ENCODE measurements around the gene AGRN. TPM values are rescaled to one million over a fixed set of nuclear protein-coding genes. Genes with fewer than 3 reads are reported as not detected.

Gene AGRN
- total RNA-seq: 13.0 TPM
- long read RNA-seq, partial matches to known transcripts: 25 of 29 reads
- long read RNA-seq, other reads (novel, unspliced or antisense): 4 of 29 reads

DNA sequence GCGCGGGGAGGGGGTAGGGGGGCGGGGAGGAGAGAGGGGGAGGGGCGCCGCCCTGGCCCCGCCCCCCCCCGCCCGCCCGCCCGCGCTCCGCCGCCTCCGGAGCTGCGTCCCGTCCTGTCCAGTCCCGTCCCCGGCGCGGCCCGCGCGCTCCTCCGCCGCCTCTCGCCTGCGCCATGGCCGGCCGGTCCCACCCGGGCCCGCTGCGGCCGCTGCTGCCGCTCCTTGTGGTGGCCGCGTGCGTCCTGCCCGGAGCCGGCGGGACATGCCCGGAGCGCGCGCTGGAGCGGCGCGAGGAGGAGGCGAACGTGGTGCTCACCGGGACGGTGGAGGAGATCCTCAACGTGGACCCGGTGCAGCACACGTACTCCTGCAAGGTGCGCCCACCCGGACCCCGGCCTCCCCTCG lies at the start of gene AGRN:
AGRN (plus strand) TSS at position 121 of the 405 bp plus-strand sequence; CDS start at position 174, 53 bp downstream.
- no peak for DNase-seq
- Histone ChIP-seq H3K9me3 (replicated peaks) (no peaks in the 10 kb centered on the region), H3K4me3 (peak within 1 kb of the TSS; percentile 89), H3K27ac (replicated peaks) (peak within 1 kb of the TSS; percentile 96), H3K4me1 (peaks cover 54% of the 10 kb centered on the region), H3K27me3 (ENCODE audit: low read depth) (no peaks in the 10 kb centered on the region), H3K36me3 (no peaks in the 10 kb centered on the region)
- intact Hi-C loops (cut with micrococcal nuclease): no loop called here
- TF ChIP-seq, protein P1, sequence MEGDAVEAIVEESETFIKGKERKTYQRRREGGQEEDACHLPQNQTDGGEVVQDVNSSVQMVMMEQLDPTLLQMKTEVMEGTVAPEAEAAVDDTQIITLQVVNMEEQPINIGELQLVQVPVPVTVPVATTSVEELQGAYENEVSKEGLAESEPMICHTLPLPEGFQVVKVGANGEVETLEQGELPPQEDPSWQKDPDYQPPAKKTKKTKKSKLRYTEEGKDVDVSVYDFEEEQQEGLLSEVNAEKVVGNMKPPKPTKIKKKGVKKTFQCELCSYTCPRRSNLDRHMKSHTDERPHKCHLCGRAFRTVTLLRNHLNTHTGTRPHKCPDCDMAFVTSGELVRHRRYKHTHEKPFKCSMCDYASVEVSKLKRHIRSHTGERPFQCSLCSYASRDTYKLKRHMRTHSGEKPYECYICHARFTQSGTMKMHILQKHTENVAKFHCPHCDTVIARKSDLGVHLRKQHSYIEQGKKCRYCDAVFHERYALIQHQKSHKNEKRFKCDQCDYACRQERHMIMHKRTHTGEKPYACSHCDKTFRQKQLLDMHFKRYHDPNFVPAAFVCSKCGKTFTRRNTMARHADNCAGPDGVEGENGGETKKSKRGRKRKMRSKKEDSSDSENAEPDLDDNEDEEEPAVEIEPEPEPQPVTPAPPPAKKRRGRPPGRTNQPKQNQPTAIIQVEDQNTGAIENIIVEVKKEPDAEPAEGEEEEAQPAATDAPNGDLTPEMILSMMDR (IDR thresholded peaks at IDR 0.05; ENCODE audit: borderline replicate concordance): no peak

- Histone ChIP-seq H3K4me1 (peaks cover 18% of the 10 kb centered on the region), H3K36me3 (no peaks in the 10 kb centered on the region), H3K9me3 (replicated peaks) (no peaks in the 10 kb centered on the region), H3K27me3 (ENCODE audit: low read depth) (peaks cover 81% of the 10 kb centered on the region), H3K4me3 (no peak overlapping the region), H3K27ac (replicated peaks) (no peak overlapping the region)
- intact Hi-C loops (cut with micrococcal nuclease): no loop called here
- DNase-seq: no peak
- TF ChIP-seq, protein P1 (IDR thresholded peaks at IDR 0.05; ENCODE audit: borderline replicate concordance): no peak
Measured at GRCh38 chr1:970242-970972, 49.5 kb upstream of the AGRN start.

- no peak for DNase-seq
- peaks cover 89% of the 10 kb centered on the region for H3K27me3 ChIP-seq (ENCODE audit: low read depth)
- H3K4me3 ChIP-seq: no peak overlapping the region
- H3K9me3 ChIP-seq (replicated peaks): no peaks in the 10 kb centered on the region
- H3K36me3 ChIP-seq: no peaks in the 10 kb centered on the region
- intact Hi-C loops (cut with micrococcal nuclease): no loop called here
- TF ChIP-seq, protein P1 (IDR thresholded peaks at IDR 0.05; ENCODE audit: borderline replicate concordance): no peak
- H3K4me1 ChIP-seq: peaks cover 17% of the 10 kb centered on the region
- no peak overlapping the region for H3K27ac ChIP-seq (replicated peaks)
Measured at GRCh38 chr1:970973-971730, 48.8 kb upstream of the AGRN start.

DNA sequence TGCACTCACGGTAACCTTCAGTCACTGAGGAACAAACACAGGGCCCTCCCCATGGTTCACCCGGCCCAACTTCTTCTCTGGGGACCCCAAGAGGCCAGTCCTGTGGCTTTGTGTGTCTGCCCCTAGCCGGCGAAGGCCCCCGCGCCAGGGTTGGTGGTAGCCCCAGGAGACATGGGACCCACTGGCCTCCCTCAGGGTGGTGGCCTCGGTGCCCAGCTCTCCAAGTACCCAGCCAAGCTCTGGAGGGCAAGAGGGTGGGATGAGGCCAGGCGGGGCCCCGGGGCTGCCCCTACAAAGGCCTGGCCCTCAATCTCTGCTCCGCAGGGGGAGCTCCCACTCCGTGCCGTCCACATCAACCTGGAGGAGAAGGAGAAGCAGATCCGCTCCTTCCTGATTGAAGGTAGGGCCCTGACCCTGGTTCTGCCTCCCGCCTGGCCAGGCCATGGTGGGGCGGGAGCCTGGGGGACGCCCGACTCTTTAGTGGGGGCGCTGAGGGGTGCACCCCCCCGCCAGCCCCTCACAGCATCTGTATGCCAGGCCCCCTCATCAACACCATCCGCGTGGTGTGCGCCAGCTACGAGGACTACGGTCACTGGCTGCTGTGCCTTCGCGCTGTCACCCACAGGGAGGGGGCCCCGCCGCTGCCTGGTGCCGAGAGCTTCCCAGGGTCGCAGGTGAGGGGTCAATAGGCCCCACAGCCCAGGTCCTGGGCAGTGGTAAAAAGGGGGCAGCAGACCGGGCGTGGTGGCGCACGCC lies 48.0 kb upstream of the AGRN start:
- intact Hi-C loops (cut with micrococcal nuclease): no loop called here
- H3K27me3 ChIP-seq (ENCODE audit: low read depth): peaks cover 92% of the 10 kb centered on the region
- H3K27ac ChIP-seq (replicated peaks): no peak overlapping the region
- DNase-seq: no peak
- peaks cover 13% of the 10 kb centered on the region for H3K4me1 ChIP-seq
- TF ChIP-seq, protein P1 (IDR thresholded peaks at IDR 0.05; ENCODE audit: borderline replicate concordance): no peak
- no peaks in the 10 kb centered on the region for H3K9me3 ChIP-seq (replicated peaks)
- H3K36me3 ChIP-seq: no peaks in the 10 kb centered on the region
- H3K4me3 ChIP-seq: no peak overlapping the region

GRCh38 chr1:972726-973458 lies 47.0 kb upstream of the AGRN start:
- TF ChIP-seq, protein P1 (IDR thresholded peaks at IDR 0.05; ENCODE audit: borderline replicate concordance): no peak
- intact Hi-C loops (cut with micrococcal nuclease): no loop called here
- peaks cover 84% of the 10 kb centered on the region for H3K27me3 ChIP-seq (ENCODE audit: low read depth)

More at GRCh38 chr1:972726-973458, 47.0 kb upstream of the AGRN start:
- no peak for DNase-seq
- Histone ChIP-seq H3K36me3 (no peaks in the 10 kb centered on the region), H3K4me3 (no peak overlapping the region), H3K27ac (replicated peaks) (peak overlapping the region; percentile 76), H3K4me1 (peaks cover 7% of the 10 kb centered on the region), H3K9me3 (replicated peaks) (no peaks in the 10 kb centered on the region)
